ENCODE results near the gene GSTT2. TPM values are rescaled to one million over a fixed set of nuclear protein-coding genes. Genes with fewer than 3 reads are reported as not detected.

GSTT2 gene
- total RNA-seq, 5 donors from 2014 or later (not counting 1 experiment from before 2014, with no cell fraction given): not detected

DNA sequence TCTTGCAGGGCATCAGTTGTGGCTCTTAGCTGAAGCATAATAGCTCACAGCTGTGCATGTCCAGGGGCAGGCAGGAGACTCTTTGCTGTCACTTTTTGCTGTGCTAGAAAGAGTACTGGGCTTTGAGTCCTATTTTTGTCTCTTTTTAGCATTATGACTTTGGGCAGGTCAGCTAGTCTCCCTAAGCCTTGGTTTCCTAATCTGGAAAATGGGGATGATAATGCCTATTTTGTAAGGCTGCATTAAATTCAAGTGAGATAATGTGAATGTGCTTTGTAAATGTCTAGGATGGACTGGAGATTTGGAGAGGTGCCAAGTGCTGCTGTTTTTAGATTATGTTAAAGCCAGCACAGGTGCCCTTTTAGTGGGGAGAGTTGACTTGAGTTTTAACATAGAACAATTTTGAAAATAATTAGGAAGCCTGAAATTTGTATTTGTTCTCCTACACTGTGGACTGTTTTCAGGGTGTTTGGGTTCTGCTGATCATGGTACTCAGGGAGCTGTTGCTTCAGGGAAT, 50.3 kb downstream of the GSTT2 start:
- ChIA-PET CTCF (interaction anchor here in 1 of 2 donors (0.6 kb wide), 1 partner anchor 303 kb away, joined by 3 read pairs; no protein-coding TSS in a partner anchor), POLR2A (no interaction called here)
- Histone ChIP-seq H3K4me1 (ENCODE audit: control insufficient read depth in 1 of 2, extremely low read depth in 1 of 2, insufficient read depth in 2 of 2, low read length in 2 of 2) (peaks cover 3 to 6% of the 10 kb centered on the region in 2 experiments), H3K36me3 (ENCODE audit: control insufficient read depth in 2 of 2, extremely low read depth in 1 of 2, insufficient read depth in 1 of 2, low read length in 1 of 2) (peaks cover 0 to 8% of the 10 kb centered on the region in 2 donors), H3K4me3 (ENCODE audit: control insufficient read depth in 1 of 2, extremely low read depth in 1 of 2, low read length in 1 of 2) (no peak overlapping the region), H3K27ac (ENCODE audit: low read length) (no peak overlapping the region), H3K9me3 (no peaks in the 10 kb centered on the region), H3K27me3 (replicated peaks in 1 of 2; ENCODE audit: control insufficient read depth in 2 of 2, extremely low read depth in 1 of 2, insufficient read depth in 2 of 2, low read length in 1 of 2) (no peaks in the 10 kb centered on the region)
- Mint-ChIP-seq H3K4me3 (no peak overlapping the region), H3K4me1 (peaks cover 46 to 55% (median 54%) of the 10 kb centered on the region in 3 donors), H3K27ac (no peak overlapping the region), H3K9me3 (no peaks in the 10 kb centered on the region), H3K36me3 (peaks cover 15% of the 10 kb centered on the region), H3K27me3 (no peaks in the 10 kb centered on the region)
- DNase-seq: no peak
- ATAC-seq (replicated peaks in 1 of 4): no peak

Other genes starting within 250 kb of the GSTT2 start
- 1 to 10 TPM; 3.2 to 6.4 (median 5.8) TPM for gene ZNF70, start 229.0 kb upstream of the GSTT2 start, total RNA-seq
- gene VPREB3, start 225.7 kb upstream of the GSTT2 start, total RNA-seq: 1 to 10 TPM in 4 of 5 donors, not detected in 1; 1.5 to 2.6 (median 1.7) TPM
- 1 to 10 TPM in 4 of 5 donors, under 1 TPM in 1; 0.58 to 2.2 (median 1.9) TPM for gene C22orf15, start 217.1 kb upstream of the GSTT2 start, total RNA-seq
- gene CHCHD10, start 212.2 kb upstream of the GSTT2 start, total RNA-seq: 10 to 100 TPM; 26.1 to 66.3 (median 63.2) TPM
- 1 to 10 TPM; 1.6 to 5.3 (median 2.5) TPM for gene MMP11, start 207.3 kb upstream of the GSTT2 start, total RNA-seq
- 10 to 100 TPM; 50.2 to 57.7 (median 54.3) TPM for gene SMARCB1, start 193.2 kb upstream of the GSTT2 start, total RNA-seq
- 1 to 10 TPM; 1.2 to 3.9 (median 2.8) TPM for gene DERL3, start 141.1 kb upstream of the GSTT2 start, total RNA-seq
- 10 to 100 TPM; 16.2 to 24.2 (median 18.6) TPM for gene SLC2A11, start 122.3 kb upstream of the GSTT2 start, total RNA-seq
- gene MIF, start 85.8 kb upstream of the GSTT2 start, total RNA-seq: 100 to 1,000 TPM; 182 to 334 (median 289) TPM
- gene GSTT2B, start 18.9 kb upstream of the GSTT2 start, total RNA-seq: not detected
- 1 to 10 TPM in 4 of 5 donors, not detected in 1; 3.5 to 7.7 (median 3.9) TPM for gene DDTL, start 13.2 kb upstream of the GSTT2 start, total RNA-seq
- 100 to 1,000 TPM in 2 of 5 donors, 10 to 100 TPM in 3; 72.5 to 122 (median 94.3) TPM for gene DDT, start 5.7 kb upstream of the GSTT2 start, total RNA-seq
- gene GSTT4, start 25.3 kb downstream of the GSTT2 start, total RNA-seq: not detected
- 100 to 1,000 TPM; 134 to 158 (median 145) TPM for gene CABIN1, start 31.2 kb downstream of the GSTT2 start, total RNA-seq
- 1 to 10 TPM; 1.3 to 2.3 (median 1.6) TPM for gene SUSD2, start 201.4 kb downstream of the GSTT2 start, total RNA-seq